ENCODE measurements around the gene FEZ2.
A peak's percentile ranks its signal among the peaks of the same experiment; 100 is the strongest.

The FEZ2 gene

DNA sequence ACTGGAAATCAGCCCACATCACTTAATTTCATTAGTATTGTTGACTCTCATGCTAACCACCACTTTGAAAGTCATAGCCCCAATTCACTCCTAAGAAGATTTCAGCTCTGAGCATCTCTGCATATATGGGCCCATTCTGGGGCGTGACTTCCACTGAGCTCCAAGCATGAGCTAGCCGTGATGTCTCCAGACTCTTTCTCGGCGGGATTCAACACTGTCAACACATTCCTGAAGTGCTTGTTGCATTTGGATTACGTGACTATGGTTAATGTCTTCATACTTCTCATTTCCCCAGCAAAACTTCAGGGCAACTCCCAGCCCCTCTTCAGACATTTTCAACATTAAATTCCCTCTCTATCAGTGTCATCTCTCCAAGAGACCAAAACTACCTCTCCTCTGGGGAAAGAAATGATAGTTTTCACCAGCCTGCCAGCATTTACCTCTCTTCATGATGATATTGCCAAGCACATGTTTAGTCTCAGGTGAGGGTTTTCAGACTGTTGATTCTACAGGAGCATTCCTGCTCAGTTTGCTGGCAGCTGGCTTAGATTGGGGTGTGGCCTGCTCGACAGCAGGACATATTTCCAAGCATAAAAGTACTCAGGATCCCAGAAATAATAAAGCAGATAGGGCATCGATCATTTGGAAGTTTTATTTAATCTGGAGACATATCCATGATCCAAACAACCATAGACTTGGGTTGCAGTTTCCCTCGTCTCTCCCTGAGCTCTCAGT is 81.7 kb downstream of the FEZ2 start:
- Histone ChIP-seq H3K27ac (peak overlapping the region; percentile 73), H3K27me3 (replicated peaks) (no peaks in the 10 kb centered on the region), H3K4me3 (ENCODE audit: low read depth, low read length) (no peak overlapping the region), H3K36me3 (replicated peaks) (peaks cover 90% of the 10 kb centered on the region)
- in situ Hi-C loops (cut with HindIII; ENCODE audit: low pct_ligation_motif_present, low sequenced_read_pairs) = no loop called here
- peak; percentile 83 for DNase-seq
- TF ChIP-seq, protein P1, sequence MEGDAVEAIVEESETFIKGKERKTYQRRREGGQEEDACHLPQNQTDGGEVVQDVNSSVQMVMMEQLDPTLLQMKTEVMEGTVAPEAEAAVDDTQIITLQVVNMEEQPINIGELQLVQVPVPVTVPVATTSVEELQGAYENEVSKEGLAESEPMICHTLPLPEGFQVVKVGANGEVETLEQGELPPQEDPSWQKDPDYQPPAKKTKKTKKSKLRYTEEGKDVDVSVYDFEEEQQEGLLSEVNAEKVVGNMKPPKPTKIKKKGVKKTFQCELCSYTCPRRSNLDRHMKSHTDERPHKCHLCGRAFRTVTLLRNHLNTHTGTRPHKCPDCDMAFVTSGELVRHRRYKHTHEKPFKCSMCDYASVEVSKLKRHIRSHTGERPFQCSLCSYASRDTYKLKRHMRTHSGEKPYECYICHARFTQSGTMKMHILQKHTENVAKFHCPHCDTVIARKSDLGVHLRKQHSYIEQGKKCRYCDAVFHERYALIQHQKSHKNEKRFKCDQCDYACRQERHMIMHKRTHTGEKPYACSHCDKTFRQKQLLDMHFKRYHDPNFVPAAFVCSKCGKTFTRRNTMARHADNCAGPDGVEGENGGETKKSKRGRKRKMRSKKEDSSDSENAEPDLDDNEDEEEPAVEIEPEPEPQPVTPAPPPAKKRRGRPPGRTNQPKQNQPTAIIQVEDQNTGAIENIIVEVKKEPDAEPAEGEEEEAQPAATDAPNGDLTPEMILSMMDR (IDR thresholded peaks at IDR 0.05; ENCODE audit: low read depth, low read length, missing control alignments) = no peak

DNA sequence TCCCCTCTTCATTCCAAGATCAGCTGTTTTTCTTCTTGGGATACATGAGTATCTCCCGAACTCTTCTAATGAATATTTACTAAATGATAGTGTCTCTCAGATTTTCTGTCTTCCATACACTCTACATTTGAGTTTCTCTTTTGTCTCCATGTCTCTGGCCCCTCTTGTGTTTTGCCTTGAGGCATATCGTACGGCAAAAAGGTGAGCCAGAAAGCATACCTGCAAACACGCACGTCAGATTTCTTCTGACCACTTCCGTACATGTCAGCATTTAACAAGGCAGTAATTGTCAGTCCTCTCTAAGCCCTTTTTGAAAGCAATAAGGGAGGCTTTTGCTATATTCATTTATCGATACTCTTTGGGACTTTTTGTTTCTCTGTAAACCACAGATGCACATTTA is 82.4 kb downstream of the FEZ2 start:
- Histone ChIP-seq H3K4me3 (ENCODE audit: low read depth, low read length) (no peak overlapping the region), H3K36me3 (replicated peaks) (peaks cover 82% of the 10 kb centered on the region)

DNA sequence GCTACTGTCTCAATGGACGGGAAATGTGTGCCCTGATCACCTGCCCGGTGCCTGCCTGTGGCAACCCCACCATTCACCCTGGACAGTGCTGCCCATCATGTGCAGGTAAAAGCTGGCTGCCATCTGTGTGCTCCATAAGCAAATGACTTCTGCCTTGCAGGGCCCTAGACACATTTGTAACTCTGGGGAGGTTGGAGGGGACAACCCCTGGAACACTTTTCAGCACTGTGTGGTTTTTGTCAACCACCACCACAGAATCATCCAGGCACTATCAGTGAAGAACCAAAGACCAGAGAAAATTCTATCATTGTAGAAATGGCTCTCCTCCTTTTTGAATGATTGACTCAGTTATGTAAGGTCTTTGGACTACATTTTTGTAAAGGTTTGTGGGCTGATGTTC is 84.3 kb downstream of the FEZ2 start:
- Histone ChIP-seq H3K27ac (no peak overlapping the region), H3K36me3 (replicated peaks) (peaks cover 75% of the 10 kb centered on the region), H3K4me3 (ENCODE audit: low read depth, low read length) (no peak overlapping the region), H3K27me3 (replicated peaks) (no peaks in the 10 kb centered on the region)
- no peak for DNase-seq
- TF ChIP-seq, protein P1 (IDR thresholded peaks at IDR 0.05; ENCODE audit: low read depth, low read length, missing control alignments) = no peak
- in situ Hi-C loops (cut with HindIII; ENCODE audit: low pct_ligation_motif_present, low sequenced_read_pairs) = no loop called here

More for the DNA sequence above, 82.4 kb downstream of the FEZ2 start:
- TF ChIP-seq, protein P1 (IDR thresholded peaks at IDR 0.05; ENCODE audit: low read depth, low read length, missing control alignments) = no peak
- Histone ChIP-seq H3K27ac (peak overlapping the region; percentile 73), H3K27me3 (replicated peaks) (no peaks in the 10 kb centered on the region)
- in situ Hi-C loops (cut with HindIII; ENCODE audit: low pct_ligation_motif_present, low sequenced_read_pairs) = no loop called here
- no peak for DNase-seq

DNA sequence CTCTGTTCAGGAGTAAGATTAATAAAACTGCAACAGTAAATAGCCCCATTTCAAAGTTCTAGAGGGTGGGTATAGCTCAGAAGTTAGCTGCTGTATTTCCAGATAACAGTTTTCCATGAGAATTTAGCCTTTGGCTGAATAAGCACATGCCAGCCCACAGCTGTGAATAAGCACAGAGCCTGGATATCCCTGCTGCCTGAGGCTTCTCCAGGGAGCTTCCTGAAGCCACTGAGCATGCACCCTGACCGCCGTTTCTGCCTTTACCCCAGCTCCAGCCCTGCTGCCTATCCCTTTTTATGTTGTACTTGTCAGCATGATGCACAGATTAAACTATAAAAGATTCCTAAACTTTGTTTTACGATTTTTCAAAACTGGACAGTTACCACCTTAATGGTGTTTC is 85.3 kb downstream of the FEZ2 start:
- Histone ChIP-seq H3K27me3 (replicated peaks) (no peaks in the 10 kb centered on the region), H3K36me3 (replicated peaks) (peaks cover 68% of the 10 kb centered on the region), H3K27ac (no peak overlapping the region), H3K4me3 (ENCODE audit: low read depth, low read length) (no peak overlapping the region)
- TF ChIP-seq, protein P1 (IDR thresholded peaks at IDR 0.05; ENCODE audit: low read depth, low read length, missing control alignments) = no peak
- in situ Hi-C loops (cut with HindIII; ENCODE audit: low pct_ligation_motif_present, low sequenced_read_pairs) = no loop called here
- DNase-seq = no peak

DNA sequence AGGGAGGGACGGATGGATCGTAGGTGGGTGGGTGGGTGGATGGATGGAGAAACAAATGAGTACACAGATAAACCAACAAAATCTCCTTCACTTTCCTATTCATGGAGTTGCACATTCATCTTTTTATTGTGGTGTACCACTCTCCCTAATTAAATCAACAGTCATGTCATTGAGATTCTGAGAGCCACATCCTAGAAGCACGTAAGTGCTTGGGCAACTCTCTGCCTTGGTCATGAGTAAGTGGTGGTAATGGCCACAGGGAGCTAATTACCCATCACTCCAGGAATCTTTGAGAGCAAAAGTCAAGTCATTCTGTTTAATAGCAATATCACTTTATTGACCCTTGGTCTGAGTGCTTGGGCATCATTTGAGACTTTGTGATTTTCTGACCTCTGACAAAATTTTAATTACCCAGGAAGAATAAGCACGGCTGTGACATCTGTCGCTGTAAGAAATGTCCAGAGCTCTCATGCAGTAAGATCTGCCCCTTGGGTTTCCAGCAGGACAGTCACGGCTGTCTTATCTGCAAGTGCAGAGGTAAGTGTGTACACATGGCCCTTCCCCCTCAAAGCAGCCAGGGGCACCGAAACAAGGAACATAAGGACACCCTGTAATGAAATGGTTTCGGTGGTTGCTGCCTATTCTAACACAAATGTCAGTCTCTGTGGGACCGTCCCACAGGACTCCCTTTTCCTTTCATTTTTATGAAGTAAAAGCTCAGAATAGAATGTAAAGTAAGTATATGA is 85.9 kb downstream of the FEZ2 start:
- TF ChIP-seq, protein P1 (IDR thresholded peaks at IDR 0.05; ENCODE audit: low read depth, low read length, missing control alignments) = no peak
- Histone ChIP-seq H3K27ac (no peak overlapping the region), H3K27me3 (replicated peaks) (no peaks in the 10 kb centered on the region), H3K4me3 (ENCODE audit: low read depth, low read length) (no peak overlapping the region), H3K36me3 (replicated peaks) (peaks cover 62% of the 10 kb centered on the region)
- in situ Hi-C loops (cut with HindIII; ENCODE audit: low pct_ligation_motif_present, low sequenced_read_pairs) = no loop called here
- no peak for DNase-seq

Measured in brain microvascular endothelial cell (primary cell).